ENCODE results near the gene BCKDHA.
"Not testable (repeated sequence)": the region's sequence is repeated elsewhere in the genome, so short reads cannot be mapped to it uniquely, and the experiment has no call there.

The BCKDHA gene

DNA sequence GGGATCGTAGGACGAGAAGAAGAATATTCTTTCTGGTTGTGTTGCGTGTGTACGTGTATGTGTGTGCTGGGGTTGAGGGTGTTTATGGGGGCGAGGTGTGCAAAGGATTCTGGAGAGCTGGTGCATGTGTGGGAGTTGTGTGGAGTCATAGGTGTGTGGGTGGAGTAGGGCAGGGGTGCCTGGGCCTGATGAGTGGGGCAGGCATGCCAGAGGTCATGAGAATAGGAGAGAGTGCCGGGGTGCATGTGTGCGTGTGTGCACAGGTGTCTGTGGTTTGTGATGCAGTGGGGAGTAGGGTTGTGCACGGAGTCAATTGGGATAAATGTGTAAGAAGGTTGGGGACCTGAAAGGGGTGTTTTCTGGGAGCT is 20.6 kb upstream of the BCKDHA start:
- TF ChIP-seq CTCF (IDR thresholded peaks at IDR 0.05): no peak
- DNase-seq (ENCODE audit: low spot score): no peak
- Histone ChIP-seq H3K4me3 (peak overlapping the region; percentile 87), H3K27ac (peak overlapping the region; percentile 57 to 87)

DNA sequence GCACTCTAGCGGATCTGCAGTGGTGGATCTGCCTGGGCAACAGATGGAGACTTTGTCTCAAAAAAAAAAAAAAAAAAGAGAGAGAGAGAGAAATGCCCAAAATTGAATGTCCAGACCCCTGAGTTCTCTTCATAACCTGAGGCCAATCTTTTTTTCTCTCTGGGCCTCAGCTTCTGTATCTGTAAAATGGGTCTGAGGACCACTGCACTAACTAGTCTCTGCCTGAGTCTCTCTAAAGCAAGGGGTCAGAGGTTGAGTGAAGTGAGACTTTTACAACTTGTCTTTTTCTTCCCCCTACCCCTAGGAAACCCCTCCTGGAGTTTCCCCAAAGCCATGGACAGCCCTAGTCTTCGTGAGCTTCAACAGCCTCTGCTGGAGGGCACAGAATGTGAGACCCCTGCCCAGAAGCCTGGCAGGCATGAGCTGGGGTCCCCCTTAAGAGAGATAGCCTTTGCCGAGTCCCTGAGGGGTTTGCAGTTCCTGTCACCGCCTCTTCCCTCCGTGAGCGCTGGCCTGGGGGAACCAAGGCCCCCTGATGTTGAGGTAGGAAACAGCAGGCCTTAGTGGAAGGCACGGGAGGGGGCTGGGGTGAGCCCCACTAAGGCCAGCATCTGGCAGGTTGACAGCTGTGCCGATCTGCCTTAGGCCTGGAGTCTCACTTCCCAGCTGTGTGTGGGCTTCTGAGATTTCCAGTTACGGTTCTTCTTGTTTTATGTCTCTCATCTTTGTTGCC is 19.5 kb upstream of the BCKDHA start:
- Histone ChIP-seq H3K27ac (no peak overlapping the region), H3K4me3 (no peak overlapping the region)
- DNase-seq (ENCODE audit: low spot score): no peak
- no peak for TF ChIP-seq CTCF (IDR thresholded peaks at IDR 0.05)

- H3K4me3 ChIP-seq; DNase-seq (ENCODE audit: low spot score); H3K27ac ChIP-seq: not testable (repeated sequence)
Measured at GRCh38 chr19:41381536-41381935, 16.1 kb upstream of the BCKDHA start.

DNA sequence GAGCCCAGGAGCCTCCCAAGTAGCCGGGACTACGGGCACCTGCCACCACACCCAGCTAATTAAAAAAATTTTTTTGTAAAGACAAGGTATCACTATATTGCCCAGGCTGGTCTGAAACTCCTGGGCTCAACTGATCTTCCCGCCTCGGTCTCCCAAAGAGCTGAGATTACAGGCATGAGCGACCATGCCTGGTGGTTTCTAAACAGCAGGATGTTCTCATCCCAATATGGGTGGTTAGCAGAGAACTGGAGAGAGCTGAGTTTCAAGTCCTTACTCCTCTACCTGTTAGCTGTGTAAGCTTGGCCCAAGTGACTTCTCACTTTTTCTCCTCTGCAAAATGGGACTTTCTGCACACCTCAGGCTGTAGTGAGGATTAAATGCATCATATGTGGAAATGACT is 13.3 kb upstream of the BCKDHA start:
- Histone ChIP-seq H3K4me3 (no peak overlapping the region), H3K27ac (no peak overlapping the region)
- no peak for TF ChIP-seq CTCF (IDR thresholded peaks at IDR 0.05)
- no peak for DNase-seq (ENCODE audit: low spot score)

DNA sequence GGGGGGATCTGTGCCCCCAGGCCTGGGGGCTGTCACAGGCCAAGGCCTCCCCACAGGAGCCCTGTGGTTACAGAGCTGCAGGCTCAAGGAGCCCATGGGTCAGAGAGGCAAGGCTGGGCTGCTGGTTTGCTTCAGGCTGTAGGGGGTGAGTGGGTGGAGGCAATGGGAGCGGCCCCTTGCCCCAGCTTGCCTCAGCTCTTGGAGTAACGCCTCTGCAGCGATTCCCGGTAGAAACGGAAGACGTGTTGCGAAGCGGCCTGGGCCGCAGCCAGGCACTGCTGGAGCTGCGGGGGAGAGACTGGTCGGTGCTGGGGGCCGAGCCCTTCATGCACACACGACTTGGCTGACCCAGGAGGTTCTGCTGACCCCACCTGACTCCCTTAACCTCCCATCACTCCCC is 11.2 kb upstream of the BCKDHA start:
- no peak overlapping the region for H3K4me3 ChIP-seq
- no peak for TF ChIP-seq CTCF (IDR thresholded peaks at IDR 0.05)
- no peak overlapping the region for H3K27ac ChIP-seq
- no peak for DNase-seq (ENCODE audit: low spot score)

DNA sequence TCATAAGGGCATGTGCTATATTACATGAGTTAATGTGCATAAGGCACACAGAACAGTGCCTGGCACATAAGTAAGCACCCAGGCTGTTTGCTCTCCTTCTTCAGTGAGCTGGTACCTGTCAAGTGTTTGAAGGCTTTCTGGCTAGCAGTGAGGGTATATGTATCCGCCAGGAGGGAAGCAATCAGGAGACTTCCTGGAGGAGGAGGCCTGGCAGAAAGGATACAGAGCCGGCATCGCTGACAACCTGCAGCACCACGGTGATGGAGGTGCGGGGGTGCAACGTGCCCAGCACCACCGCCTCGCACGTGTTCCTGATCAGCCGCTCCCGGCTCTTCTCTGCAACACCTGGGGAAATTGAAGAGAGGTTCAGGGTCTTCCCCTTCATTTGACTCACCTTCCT is 6.0 kb upstream of the BCKDHA start:
- TF ChIP-seq CTCF (IDR thresholded peaks at IDR 0.05): no peak
- DNase-seq (ENCODE audit: low spot score): no peak
- Histone ChIP-seq H3K27ac (no peak overlapping the region), H3K4me3 (no peak overlapping the region)

- Histone ChIP-seq H3K27ac (no peak overlapping the region), H3K4me3 (no peak overlapping the region)
- no peak for TF ChIP-seq CTCF (IDR thresholded peaks at IDR 0.05)
- no peak for DNase-seq (ENCODE audit: low spot score)
Measured at GRCh38 chr19:41392775-41393174, 4.8 kb upstream of the BCKDHA start.

Data from coronary artery (tissue), 2 donors.